H4 (cell line): Measurements from ENCODE around the gene MYH11. TPM values are rescaled to one million over a fixed set of nuclear protein-coding genes. Genes with fewer than 3 reads are reported as not detected.
"Not testable (repeated sequence)": the region's sequence is repeated elsewhere in the genome, so short reads cannot be mapped to it uniquely, and the experiment has no call there.

ENCODE experiments used
- DNase-seq: peaks from one replicate; pipeline ENCODE4 v3.0.0-alpha.2; 2015; ENCODE audit warnings: low spot score
- total RNA-seq: library from RNA; depleted of rRNA; stranded (reverse); fragments of >200 nt; shearing (Covaris generic); gene quantifications from 2 replicates; pipeline ENCODE4 v1.2.3, GENCODE V29; 2014

The MYH11 gene
- total RNA-seq, 1 experiment from 2014 or later, result not detected

- DNase-seq, result no peak
Measured at GRCh38 chr16:15843635-15844279, 13.1 kb downstream of the MYH11 start.

GRCh38 chr16:15839204-15839603 lies 17.6 kb downstream of the MYH11 start:
- DNase-seq, result not testable (repeated sequence)

GRCh38 chr16:15837761-15838160 lies 19.1 kb downstream of the MYH11 start:
- no peak for DNase-seq

GRCh38 chr16:15836965-15837611 lies 19.7 kb downstream of the MYH11 start:
- no peak for DNase-seq

- DNase-seq, result no peak
Measured at GRCh38 chr16:15836074-15836473, 20.8 kb downstream of the MYH11 start.

GRCh38 chr16:15835136-15835878 lies 21.5 kb downstream of the MYH11 start:
- DNase-seq, result no peak

- no peak for DNase-seq
Measured at GRCh38 chr16:15834502-15834901, 22.3 kb downstream of the MYH11 start.

- no peak for DNase-seq
Measured at GRCh38 chr16:15833541-15833940, 23.3 kb downstream of the MYH11 start.

- no peak for DNase-seq
Measured at GRCh38 chr16:15832241-15832640, 24.6 kb downstream of the MYH11 start.

- no peak for DNase-seq
Measured at GRCh38 chr16:15830832-15831451, 25.9 kb downstream of the MYH11 start.

- DNase-seq, result no peak
Measured at GRCh38 chr16:15829460-15829859, 27.4 kb downstream of the MYH11 start.

GRCh38 chr16:15827709-15828343 lies 29.0 kb downstream of the MYH11 start:
- DNase-seq, result no peak

- no peak for DNase-seq
Measured at GRCh38 chr16:15827299-15827698, 29.5 kb downstream of the MYH11 start.

GRCh38 chr16:15825750-15826305 lies 31.0 kb downstream of the MYH11 start:
- no peak for DNase-seq

- no peak for DNase-seq
Measured at GRCh38 chr16:15822957-15823356, 33.9 kb downstream of the MYH11 start.

- DNase-seq, result no peak
Measured at GRCh38 chr16:15820837-15821236, 36.0 kb downstream of the MYH11 start.

GRCh38 chr16:15819046-15819445 lies 37.8 kb downstream of the MYH11 start:
- DNase-seq, result no peak

GRCh38 chr16:15817446-15817845 lies 39.4 kb downstream of the MYH11 start:
- no peak for DNase-seq

- no peak for DNase-seq
Measured at GRCh38 chr16:15816228-15816627, 40.6 kb downstream of the MYH11 start.

GRCh38 chr16:15812401-15812750 lies 44.5 kb downstream of the MYH11 start:
- DNase-seq, result not testable (repeated sequence)

GRCh38 chr16:15811481-15812400 lies 45.1 kb downstream of the MYH11 start:
- DNase-seq, result peak; percentile 94
